Ammon's horn (tissue), 1 donor: ENCODE data around the gene FKBP8.

ENCODE experiments used
- DNase-seq: peaks from one replicate; pipeline ENCODE4 v3.0.0-alpha.2; 2016; ENCODE audit warnings: low spot score

FKBP8 gene

DNA sequence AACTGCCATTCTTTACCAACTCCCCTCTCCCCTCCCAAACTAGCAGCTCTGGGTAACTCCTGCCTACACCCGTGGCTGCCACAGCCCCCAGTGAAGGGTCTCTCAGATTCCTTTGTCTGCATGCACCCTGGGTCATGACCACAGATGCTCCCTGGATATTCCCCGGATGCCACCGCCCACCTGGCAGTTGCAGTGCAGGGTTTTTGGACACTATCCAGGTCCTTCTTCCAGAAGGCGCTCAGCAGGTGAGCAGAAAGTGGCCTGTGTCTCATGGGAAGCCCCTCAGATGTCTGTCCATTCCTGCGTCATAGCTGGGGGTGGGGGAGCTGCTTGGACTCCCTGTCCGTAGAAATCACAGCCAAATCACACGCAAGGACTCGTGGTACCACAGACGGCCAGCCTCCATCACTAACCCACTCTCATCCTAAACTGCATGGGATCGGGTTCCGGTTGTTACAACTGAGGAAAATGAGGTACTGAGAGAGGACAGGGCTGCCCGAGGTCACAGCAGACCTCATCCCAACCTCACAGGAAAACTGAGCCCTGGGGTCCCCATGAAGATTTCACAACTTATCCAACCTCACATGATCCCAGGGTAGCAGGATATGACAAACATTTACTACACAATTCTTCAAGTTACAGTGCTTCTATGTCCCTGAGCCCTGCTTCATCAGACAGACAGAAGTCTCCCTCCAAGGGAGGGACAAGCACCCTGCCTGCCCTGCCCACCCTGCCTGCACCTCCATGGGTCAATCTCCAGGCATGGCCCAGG, 60.1 kb downstream of the FKBP8 start:
- no peak for DNase-seq
